Activated T-cell treated with anti-CD3 and anti-CD28 coated beads for 48 hours (primary cell): ENCODE measurements around the gene ADAMTS1.

Experiments
- DNase-seq: peaks from one replicate; pipeline ENCODE4 v3.0.0-alpha.2; 2020; ENCODE audit warnings: low read depth

Gene ADAMTS1

GRCh38 chr21:26844258-26845065 lies 747 bp downstream of the ADAMTS1 start:
- no peak for DNase-seq

- no peak for DNase-seq
Observed at GRCh38 chr21:26843933-26844257, 1.3 kb downstream of the ADAMTS1 start.

DNA sequence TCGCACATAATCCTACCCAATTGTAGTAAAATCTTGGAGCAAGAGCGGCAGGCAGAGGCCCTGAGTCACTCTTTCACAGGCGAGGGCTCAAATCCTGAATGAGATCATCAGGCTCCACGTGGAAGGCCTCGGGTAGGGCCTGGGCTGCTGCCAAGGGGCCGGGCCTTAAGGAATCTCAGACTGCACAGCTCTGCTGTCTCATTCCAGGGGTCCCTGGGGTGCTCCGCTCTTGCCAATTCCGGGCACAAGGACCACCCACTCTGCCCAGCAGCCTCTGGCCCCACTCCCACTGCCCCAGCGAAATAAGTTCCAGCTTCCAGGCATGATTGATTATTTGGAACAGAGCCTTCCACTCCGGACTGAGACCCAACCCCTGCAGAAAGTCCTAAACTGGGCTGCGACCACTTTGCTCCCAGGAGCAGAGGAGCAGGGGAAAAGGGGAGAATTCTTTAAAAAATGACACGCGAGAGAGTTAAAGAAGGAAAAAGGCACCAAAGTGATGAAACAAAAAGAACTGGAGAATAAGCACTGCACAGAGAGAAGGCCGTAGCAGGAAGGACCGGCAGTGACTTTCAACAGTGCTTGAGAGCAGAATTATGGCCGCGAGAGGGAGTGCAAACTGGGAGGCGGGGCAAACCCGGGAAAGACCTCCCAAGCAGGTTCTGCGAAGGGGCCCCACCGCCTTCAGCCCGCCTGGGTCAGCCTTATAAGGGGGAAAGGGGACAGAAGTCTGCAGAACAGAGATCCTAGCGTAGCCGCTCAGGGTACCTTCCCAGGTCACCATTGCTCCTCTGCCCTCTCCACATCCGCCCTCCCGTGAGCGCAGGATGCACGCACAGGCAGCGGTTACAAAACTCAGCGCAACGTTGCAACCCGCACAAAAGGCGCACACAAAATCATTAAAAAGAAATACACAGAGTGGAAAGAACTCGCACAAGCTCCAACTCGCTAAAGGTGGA lies 2.0 kb downstream of the ADAMTS1 start:
- no peak for DNase-seq

GRCh38 chr21:26842300-26842699 lies 2.9 kb downstream of the ADAMTS1 start:
- no peak for DNase-seq

DNA sequence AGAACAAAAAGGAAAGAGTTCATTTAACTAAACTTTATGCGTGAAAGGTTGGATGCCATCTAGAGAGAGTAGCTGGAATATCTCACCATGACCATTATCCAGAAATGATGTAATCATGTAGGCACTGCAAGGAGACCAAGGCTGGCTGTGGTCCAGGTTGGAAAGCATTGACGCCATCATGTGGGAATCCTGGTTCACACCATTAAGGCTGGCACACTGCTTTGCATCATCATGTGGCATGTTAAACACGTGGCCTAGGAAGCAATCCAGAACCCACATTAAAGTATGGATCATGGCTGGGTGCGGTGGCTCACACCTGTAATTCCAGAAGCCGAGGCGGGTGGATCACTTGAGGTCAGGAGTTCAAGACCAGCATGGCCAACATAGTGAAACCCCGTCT lies 4.3 kb downstream of the ADAMTS1 start:
- DNase-seq = no peak

GRCh38 chr21:26840201-26840600 lies 5.0 kb downstream of the ADAMTS1 start:
- no peak for DNase-seq

GRCh38 chr21:26837539-26837938 lies 7.7 kb downstream of the ADAMTS1 start:
- no peak for DNase-seq

GRCh38 chr21:26836528-26836927 lies 8.7 kb downstream of the ADAMTS1 start:
- DNase-seq = no peak

- no peak for DNase-seq
Observed at GRCh38 chr21:26835714-26836265, 9.4 kb downstream of the ADAMTS1 start.

DNA sequence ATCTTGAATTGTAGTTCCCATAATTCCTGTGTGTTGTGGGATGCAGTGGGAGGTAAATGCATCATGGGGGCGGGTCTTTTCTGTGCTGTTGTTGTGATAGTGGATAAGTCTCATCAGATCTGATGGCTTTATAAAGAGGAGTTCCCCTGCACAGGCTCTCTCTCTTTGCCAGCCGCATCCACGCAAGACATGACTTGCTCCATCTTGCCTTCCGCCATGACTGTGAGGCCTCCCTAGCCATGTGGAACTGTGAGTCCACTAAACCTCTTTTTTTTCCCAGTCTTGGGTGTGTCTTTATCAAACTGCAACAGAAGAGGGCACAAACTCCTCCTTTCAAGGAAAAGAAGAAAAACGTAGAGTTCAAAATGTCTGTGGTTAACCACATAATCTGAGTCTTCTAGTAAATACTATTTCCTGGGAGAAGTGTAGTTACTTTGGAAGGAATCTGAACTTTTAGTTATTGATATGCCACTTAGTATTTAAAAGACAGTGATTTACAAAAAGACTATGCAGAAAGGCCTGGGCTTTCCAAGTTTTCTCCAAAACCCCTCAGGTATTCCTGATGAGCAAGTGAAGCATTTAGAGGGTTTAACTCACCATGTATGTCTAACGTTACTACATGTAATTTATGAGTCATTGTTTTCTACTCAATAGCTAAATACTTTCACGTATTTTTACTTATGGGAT lies 10.0 kb downstream of the ADAMTS1 start:
- DNase-seq = no peak

- no peak for DNase-seq
Observed at GRCh38 chr21:26834181-26834905, 10.9 kb downstream of the ADAMTS1 start.

- no peak for DNase-seq
Observed at GRCh38 chr21:26833460-26833939, 11.7 kb downstream of the ADAMTS1 start.

GRCh38 chr21:26833011-26833410 lies 12.2 kb downstream of the ADAMTS1 start:
- no peak for DNase-seq

GRCh38 chr21:26832546-26832945 lies 12.7 kb downstream of the ADAMTS1 start:
- DNase-seq = no peak

DNA sequence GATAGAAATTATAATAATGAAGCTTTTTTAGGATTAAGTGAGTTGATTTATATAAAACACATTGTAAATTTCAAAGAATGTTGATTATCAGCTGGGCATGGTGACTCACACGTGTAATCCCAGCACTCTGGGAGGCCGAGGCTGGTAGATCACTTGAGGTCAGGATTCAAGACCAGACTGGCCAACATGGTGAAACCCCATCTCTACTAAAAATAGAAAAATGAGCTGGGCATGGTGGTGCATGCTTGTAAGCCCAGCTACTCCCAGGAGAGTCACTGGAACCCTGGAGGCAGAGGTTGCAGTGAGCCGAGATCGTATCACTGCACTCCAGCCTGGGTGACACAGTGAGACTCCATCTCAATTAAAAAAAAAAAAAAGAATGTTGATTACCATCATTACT lies 18.4 kb downstream of the ADAMTS1 start:
- DNase-seq = no peak

DNA sequence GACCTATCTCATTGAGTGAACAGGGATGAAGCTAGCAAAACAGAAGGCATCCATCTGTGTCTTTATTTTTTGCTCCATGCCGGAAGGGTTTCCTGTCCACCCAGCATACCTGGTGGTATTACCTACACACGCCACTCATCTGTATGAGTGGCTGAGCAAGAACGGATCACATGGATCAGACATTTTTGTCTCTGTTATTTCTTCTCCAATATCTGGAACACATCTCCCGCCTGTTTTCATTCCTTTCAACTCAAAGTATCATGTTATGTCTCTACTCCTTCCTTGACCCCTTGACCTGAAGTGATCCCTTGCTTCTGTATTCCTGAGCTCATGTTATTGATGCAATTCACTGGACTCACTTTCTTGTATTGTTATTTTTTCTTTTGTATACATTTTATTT lies 24.7 kb downstream of the ADAMTS1 start:
- DNase-seq = no peak

DNA sequence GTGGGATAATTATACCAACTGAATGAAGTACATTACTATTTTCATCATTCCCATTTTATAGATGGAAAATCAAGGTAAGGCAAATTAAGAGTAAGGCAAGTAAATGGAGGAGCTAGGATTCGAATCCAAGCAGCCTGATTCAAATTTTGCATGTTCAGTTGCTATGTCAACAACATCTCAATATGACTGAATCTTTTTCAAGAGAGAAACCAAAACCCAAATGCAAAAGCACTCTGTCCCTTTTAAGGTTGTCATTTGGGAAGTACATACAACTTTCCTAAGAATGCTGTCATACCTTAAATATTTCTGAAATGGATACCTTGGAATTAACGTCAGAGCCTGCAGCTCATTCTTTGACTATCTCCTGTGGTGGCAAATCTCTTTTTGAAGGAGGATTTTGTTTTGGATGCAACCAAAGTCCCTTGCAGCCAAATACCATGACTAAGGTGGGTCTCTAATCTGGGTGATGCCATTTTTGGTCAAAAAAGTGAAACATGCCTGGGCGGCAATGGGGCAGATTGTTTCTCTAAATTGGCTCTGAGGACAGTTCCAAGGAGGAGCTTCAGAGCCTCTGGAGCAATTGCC lies 25.4 kb downstream of the ADAMTS1 start:
- DNase-seq = no peak

DNA sequence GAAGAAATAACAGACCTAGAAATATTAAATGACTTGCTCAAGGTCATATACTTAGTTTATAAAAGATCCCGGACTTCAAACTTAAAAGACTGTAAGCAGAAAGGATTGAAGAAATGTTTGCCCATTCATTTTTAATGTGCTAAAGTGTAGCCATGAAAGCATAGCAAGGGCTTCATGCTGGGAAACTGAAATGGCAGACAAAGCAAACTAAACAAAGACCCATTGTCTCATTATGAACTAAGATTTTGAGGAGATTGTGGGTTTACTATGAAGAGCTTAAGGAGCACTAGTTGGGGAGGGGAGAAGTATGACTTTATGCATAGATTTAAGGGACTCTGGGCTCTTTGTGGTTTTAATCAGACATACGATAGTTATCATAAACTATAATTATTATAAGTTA lies 26.3 kb downstream of the ADAMTS1 start:
- DNase-seq = no peak

GRCh38 chr21:26815197-26815596 lies 30.0 kb downstream of the ADAMTS1 start:
- no peak for DNase-seq

DNA sequence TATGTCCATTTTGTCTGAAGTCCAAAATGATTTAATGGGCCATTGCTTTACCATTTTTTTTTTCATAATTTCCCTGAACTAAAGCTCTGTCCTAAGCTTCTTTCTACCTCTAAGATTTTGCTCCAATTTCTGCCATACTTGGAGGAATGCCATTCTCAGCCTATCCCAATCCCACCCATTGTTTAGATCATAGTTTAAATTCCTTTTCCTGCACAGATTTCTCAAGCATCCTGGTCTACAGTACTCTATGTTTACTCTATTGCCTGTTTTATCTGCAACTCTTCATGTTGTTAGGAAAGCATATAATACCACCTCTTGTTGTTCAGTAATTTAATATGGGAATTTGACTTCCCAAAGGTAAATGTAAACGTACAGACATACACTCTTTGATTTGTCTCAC lies 30.8 kb downstream of the ADAMTS1 start:
- DNase-seq = no peak

- DNase-seq = no peak
Observed at GRCh38 chr21:26813426-26813998, 31.7 kb downstream of the ADAMTS1 start.
